Measurements from ENCODE around the gene FOLR2.

DNA sequence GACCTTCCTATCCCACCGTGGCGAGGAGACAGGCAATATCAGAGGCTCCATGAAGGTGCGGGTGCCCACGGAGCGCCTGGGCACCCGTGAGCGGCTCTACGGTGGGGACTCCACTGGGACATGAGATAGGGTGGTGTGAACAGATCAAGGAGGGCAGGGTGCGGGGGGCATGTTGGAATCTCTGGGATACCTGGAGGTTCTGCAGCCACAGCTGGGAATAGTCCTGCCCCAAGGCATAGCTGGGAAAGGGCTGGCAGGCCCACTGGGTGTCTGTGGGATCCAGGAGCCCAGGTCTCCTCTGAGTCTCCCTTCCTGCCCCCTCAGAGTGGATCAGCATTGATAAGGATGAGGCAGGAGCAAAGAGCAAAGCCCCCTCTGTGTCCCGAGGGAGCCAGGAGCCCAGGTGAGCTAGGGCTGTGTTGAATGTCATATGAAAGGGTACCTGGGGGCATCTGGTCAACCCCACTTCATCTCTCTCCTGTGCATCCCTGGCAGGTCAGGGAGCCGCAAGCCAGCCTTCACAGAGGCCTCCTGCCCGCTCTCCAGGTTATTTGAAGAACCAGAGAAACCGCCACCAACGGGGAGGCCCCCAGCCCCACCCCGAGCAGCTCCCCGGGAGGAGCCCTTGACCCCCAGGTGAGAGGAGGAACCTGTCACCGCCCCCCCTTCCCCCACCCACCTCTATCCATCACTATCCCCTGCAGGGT, 18.9 kb downstream of the FOLR2 start:
- no peak for TF ChIP-seq POLR2A (IDR thresholded peaks at IDR 0.05; ENCODE audit: borderline replicate concordance, extremely low read depth, insufficient read depth, insufficient read length)
- TF ChIP-seq SRF (IDR thresholded peaks at IDR 0.05; ENCODE audit: low read depth): no peak
- TF ChIP-seq SIN3A (IDR thresholded peaks at IDR 0.05; ENCODE audit: low read depth): no peak
- no peak for TF ChIP-seq POLR2AphosphoS5 (IDR thresholded peaks at IDR 0.05; ENCODE audit: low read depth, low read length)
- no peak for TF ChIP-seq EZH2phosphoT487 (IDR thresholded peaks at IDR 0.05; ENCODE audit: borderline replicate concordance)
- TF ChIP-seq EZH2 (IDR thresholded peaks at IDR 0.05): no peak
- TF ChIP-seq, protein P1, sequence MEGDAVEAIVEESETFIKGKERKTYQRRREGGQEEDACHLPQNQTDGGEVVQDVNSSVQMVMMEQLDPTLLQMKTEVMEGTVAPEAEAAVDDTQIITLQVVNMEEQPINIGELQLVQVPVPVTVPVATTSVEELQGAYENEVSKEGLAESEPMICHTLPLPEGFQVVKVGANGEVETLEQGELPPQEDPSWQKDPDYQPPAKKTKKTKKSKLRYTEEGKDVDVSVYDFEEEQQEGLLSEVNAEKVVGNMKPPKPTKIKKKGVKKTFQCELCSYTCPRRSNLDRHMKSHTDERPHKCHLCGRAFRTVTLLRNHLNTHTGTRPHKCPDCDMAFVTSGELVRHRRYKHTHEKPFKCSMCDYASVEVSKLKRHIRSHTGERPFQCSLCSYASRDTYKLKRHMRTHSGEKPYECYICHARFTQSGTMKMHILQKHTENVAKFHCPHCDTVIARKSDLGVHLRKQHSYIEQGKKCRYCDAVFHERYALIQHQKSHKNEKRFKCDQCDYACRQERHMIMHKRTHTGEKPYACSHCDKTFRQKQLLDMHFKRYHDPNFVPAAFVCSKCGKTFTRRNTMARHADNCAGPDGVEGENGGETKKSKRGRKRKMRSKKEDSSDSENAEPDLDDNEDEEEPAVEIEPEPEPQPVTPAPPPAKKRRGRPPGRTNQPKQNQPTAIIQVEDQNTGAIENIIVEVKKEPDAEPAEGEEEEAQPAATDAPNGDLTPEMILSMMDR (IDR thresholded peaks at IDR 0.05 in 2 of 3, conservative IDR thresholded peaks at IDR 0.05 in 1 of 3; ENCODE audit: borderline replicate concordance in 1 of 3, insufficient read depth in 1 of 3, low read depth in 2 of 3, low read length in 2 of 3): no peak
- TF ChIP-seq, protein P2, sequence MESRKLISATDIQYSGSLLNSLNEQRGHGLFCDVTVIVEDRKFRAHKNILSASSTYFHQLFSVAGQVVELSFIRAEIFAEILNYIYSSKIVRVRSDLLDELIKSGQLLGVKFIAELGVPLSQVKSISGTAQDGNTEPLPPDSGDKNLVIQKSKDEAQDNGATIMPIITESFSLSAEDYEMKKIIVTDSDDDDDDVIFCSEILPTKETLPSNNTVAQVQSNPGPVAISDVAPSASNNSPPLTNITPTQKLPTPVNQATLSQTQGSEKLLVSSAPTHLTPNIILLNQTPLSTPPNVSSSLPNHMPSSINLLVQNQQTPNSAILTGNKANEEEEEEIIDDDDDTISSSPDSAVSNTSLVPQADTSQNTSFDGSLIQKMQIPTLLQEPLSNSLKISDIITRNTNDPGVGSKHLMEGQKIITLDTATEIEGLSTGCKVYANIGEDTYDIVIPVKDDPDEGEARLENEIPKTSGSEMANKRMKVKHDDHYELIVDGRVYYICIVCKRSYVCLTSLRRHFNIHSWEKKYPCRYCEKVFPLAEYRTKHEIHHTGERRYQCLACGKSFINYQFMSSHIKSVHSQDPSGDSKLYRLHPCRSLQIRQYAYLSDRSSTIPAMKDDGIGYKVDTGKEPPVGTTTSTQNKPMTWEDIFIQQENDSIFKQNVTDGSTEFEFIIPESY (IDR thresholded peaks at IDR 0.05; ENCODE audit: extremely low read depth, insufficient replicate concordance, low read length): no peak
- TF ChIP-seq ZNF274 (IDR thresholded peaks at IDR 0.05; ENCODE audit: low read depth, low read length): no peak
- TF ChIP-seq JUND (IDR thresholded peaks at IDR 0.05): no peak
